Choroid plexus epithelial cell (primary cell): ENCODE results near the gene ZNF267.
A peak's percentile ranks its signal among the peaks of the same experiment; 100 is the strongest.

ENCODE experiments used
- DNase-seq: peaks from one replicate; pipeline ENCODE4 v3.0.0-alpha.2; 2010; ENCODE audit warnings: low read depth
- H3K4me3 ChIP-seq: 2 replicates; pipeline ENCODE4 v1.5.1; 2011; ENCODE audit warnings: low read depth, mild to moderate bottlenecking, control low read depth, low read length, moderate library complexity
- CTCF ChIP-seq: conservative IDR thresholded peaks from 2 replicates; pipeline ENCODE4 v1.5.1; 2011; ENCODE audit warnings: low read depth, mild to moderate bottlenecking, control low read depth, inconsistent platforms, low read length, moderate library complexity

ZNF267 gene

GRCh38 chr16:31874366-31875111 lies 932 bp downstream of the ZNF267 start:
- H3K4me3 ChIP-seq: peak overlapping the region; percentile 96
- TF ChIP-seq CTCF: no peak
- peak; percentile 59 for DNase-seq

DNA sequence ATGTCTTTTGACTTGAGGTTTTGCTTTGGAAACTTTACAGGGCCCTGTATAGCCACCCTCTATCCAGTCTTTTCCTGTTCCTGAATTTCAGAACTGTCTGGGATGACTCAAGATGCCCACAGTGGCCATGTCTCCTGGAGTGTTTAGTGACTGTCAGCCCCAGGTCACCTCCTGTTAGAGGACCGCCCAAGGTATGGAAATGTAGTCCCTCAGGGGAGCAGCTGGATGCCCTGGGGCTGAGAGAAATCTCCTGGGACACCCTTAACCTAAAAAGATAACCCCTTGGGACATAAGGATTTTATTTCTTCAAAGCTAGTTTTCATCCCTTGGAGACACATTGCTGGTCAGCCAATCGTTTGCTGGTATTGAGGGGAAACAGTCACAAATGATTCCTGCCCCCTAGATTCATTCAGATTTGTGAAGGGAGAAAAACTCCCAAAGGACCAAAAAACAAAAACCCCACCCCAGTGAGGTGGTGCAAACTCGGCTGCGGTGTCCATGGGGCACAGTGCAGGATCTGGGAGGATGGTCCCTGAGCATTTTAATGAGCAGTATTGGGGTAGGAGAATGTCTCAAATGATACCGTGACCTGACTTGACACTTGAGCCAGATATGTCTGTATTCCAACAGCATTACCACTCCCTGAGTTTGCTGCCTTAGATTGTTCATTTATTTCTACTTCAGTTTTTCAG lies 1.7 kb downstream of the ZNF267 start:
- TF ChIP-seq CTCF: no peak
- no peak for DNase-seq
- peak overlapping the region; percentile 96 for H3K4me3 ChIP-seq

DNA sequence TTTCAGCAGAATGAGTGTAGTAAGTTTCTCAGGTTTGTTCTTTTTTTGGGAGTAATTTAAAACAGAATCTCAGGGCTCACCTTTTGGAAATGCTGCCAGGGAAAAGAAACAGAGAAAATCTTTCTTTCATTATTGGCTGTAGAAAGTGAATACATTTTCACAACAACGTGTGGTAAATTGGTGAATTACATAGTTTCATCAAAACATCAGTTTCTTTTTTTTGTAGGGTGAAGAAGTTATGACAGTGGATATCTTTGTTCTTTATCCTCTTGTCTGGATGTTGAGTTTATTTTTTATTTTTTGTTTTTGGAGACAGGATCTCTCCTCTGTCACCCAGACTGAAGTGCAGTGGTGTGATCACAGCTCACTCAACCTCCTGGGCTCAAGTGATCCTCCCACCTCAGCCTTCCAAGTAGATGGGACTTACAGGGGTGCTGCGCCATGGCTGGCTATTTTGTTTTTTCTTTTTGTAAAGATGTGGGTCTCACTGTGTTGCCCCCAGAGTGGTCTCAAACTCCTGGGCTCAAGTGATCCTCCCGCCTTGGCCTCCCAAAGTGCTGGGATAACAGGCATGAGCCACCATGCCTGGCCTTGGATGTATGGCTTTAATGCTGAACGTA lies 2.4 kb downstream of the ZNF267 start:
- H3K4me3 ChIP-seq: no peak overlapping the region
- DNase-seq: no peak
- no peak for TF ChIP-seq CTCF

DNA sequence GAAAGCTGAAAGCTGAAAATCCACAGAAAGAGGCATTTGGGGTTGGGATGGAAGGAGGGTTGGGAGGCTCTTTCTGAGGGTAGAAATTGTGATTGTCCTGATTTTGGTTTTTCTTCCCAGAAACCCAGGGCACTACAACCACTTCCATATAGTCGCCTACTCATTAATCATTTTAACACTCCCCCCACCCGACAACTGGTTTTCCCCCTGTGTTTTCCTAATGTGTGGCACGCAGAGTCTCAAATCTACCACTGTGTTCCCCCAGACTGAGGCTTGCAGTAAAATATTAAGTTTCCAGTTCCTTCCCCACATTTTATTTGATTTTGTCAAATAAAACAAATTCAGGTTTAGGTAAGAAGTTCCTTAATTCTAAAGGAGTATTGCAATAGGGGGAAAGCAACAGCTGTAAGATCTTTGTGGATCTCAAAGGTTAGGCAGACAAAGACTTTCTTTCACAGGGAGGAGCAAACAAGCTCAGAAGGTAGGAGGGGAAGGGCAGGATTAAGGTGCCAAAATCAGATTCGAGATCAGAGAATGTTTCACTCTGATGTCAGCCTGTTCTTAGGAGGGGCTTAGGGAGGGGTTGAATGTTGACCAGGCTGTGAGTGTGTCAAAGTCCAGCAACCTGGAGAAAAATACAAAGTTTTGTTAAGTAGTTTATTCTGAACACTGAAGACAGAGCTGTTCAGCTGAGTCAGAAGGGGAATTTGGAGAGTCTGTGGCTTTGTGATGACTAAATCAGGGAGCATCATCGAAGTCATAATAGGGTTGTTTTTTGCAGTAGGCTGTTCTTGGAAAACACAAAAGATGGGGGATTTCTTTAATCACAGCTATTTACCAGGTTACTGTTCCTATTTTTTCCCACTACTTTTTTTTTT lies 3.6 kb downstream of the ZNF267 start:
- peak overlapping the region; percentile 6 for H3K4me3 ChIP-seq
- peak; percentile 95 for DNase-seq
- TF ChIP-seq CTCF: no peak

DNA sequence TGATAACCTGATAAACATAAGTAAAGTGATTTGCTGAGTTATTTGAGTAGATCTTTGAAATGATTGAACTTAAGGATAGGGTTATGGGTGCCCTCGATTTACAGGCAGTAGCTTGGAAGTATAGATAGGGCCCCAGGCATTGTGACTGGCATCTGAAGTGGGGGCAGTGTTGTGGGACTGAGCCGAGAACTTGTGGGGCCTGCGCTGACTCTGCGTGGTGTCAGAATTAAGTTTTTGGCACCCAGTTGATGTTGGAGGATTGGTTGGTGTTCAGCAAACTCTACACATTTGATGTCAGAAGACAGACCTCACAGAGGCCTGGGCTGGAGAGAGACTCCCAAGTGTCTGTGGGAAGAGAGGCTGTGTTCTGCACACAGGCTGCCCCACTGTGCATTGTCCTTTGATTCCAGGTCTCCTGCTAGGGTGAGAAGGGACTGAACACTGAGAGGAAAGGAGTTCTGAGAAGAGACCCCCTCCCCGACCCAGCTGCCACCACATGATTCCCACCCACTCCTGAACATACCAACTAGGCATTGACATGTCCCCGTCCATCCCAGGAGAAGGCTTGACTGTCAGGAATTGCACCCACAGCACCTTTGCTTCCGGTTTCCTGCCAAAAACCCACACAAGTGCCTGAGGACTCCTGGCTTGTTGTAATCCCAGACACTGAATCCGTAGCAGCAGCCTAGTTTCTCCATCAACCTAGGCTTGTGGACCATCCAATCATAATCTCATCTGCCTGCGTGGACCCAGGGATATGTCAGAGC lies 4.5 kb downstream of the ZNF267 start:
- H3K4me3 ChIP-seq: no peak overlapping the region
- DNase-seq: no peak
- TF ChIP-seq CTCF: no peak

- no peak overlapping the region for H3K4me3 ChIP-seq
- TF ChIP-seq CTCF: no peak
- no peak for DNase-seq
Measured at GRCh38 chr16:31879937-31880321, 6.3 kb downstream of the ZNF267 start.
